ENCODE results near the gene PRDX6. TPM values are rescaled to one million over a fixed set of nuclear protein-coding genes. Genes with fewer than 3 reads are reported as not detected.

Gene PRDX6
- total and polyA plus RNA-seq, 2 of the 8 experiments (the other 6 are each of a cell fraction or from before 2014, with no cell fraction given): 348 to 677 TPM

GRCh38 chr1:173523329-173523728, 46.2 kb downstream of the PRDX6 start (continued):
- TF ChIP-seq, protein P1, sequence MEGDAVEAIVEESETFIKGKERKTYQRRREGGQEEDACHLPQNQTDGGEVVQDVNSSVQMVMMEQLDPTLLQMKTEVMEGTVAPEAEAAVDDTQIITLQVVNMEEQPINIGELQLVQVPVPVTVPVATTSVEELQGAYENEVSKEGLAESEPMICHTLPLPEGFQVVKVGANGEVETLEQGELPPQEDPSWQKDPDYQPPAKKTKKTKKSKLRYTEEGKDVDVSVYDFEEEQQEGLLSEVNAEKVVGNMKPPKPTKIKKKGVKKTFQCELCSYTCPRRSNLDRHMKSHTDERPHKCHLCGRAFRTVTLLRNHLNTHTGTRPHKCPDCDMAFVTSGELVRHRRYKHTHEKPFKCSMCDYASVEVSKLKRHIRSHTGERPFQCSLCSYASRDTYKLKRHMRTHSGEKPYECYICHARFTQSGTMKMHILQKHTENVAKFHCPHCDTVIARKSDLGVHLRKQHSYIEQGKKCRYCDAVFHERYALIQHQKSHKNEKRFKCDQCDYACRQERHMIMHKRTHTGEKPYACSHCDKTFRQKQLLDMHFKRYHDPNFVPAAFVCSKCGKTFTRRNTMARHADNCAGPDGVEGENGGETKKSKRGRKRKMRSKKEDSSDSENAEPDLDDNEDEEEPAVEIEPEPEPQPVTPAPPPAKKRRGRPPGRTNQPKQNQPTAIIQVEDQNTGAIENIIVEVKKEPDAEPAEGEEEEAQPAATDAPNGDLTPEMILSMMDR (IDR thresholded peaks at IDR 0.05; ENCODE audit: control extremely low read depth in 1 of 3, insufficient read depth in 1 of 3, low read depth in 1 of 3, low read length in 3 of 3): no peak
- TF ChIP-seq MAFK (IDR thresholded peaks at IDR 0.05; ENCODE audit: low read depth, low read length): no peak
- no peak for TF ChIP-seq HDAC6 (IDR thresholded peaks at IDR 0.05; ENCODE audit: low read depth, low read length)
- no peak for TF ChIP-seq CBX5 (IDR thresholded peaks at IDR 0.05; ENCODE audit: low read depth, low read length)
- TF ChIP-seq NRF1 (IDR thresholded peaks at IDR 0.05; ENCODE audit: low read depth, low read length): no peak
- no peak for TF ChIP-seq RBBP5 (IDR thresholded peaks at IDR 0.05; ENCODE audit: borderline replicate concordance, low read depth, low read length)

Measured in H1 (cell line).